Middle frontal gyrus (tissue), 1 donor: Measurements from ENCODE around the gene MRPL18.
"Not testable (repeated sequence)": the region's sequence is repeated elsewhere in the genome, so short reads cannot be mapped to it uniquely, and the experiment has no call there.

Experiments
- DNase-seq: peaks from one replicate; pipeline ENCODE4 v3.0.0-alpha.2; 2015; ENCODE audit warnings: low spot score; ENCODE audit errors: extremely low spot score

Gene MRPL18

GRCh38 chr6:159790149-159790955, at the start of gene MRPL18:
MRPL18 (plus strand) TSS chr6:159790467; CDS start chr6:159790588, 121 bp downstream.
- peak; percentile 96 for DNase-seq

GRCh38 chr6:159742165-159742564, 48.1 kb upstream of the MRPL18 start:
- DNase-seq, result no peak

- DNase-seq, result no peak
Observed at GRCh38 chr6:159745081-159745480, 45.2 kb upstream of the MRPL18 start.

- no peak for DNase-seq
Observed at GRCh38 chr6:159746759-159747158, 43.5 kb upstream of the MRPL18 start.

- not testable (repeated sequence) for DNase-seq
Observed at GRCh38 chr6:159748127-159748526, 42.1 kb upstream of the MRPL18 start.

- no peak for DNase-seq
Observed at GRCh38 chr6:159751448-159751847, 38.8 kb upstream of the MRPL18 start.

- no peak for DNase-seq
Observed at GRCh38 chr6:159753081-159753872, 37.0 kb upstream of the MRPL18 start.

GRCh38 chr6:159754401-159754800, 35.9 kb upstream of the MRPL18 start:
- DNase-seq, result no peak

- DNase-seq, result no peak
Observed at GRCh38 chr6:159754959-159755914, 35.0 kb upstream of the MRPL18 start.

GRCh38 chr6:159756508-159756907, 33.8 kb upstream of the MRPL18 start:
- DNase-seq, result no peak

- DNase-seq, result no peak
Observed at GRCh38 chr6:159758031-159759001, 32.0 kb upstream of the MRPL18 start.

GRCh38 chr6:159759645-159760044, 30.6 kb upstream of the MRPL18 start:
- no peak for DNase-seq

- DNase-seq, result no peak
Observed at GRCh38 chr6:159760602-159761057, 29.6 kb upstream of the MRPL18 start.

- no peak for DNase-seq
Observed at GRCh38 chr6:159761129-159761872, 29.0 kb upstream of the MRPL18 start.

- peak; percentile 97 for DNase-seq
Observed at GRCh38 chr6:159761873-159762680, 28.2 kb upstream of the MRPL18 start, which contains the start of gene ACAT2. ACAT2 (plus strand) TSS chr6:159762045; CDS start chr6:159762088, 43 bp downstream.

- no peak for DNase-seq
Observed at GRCh38 chr6:159762681-159763293, 27.5 kb upstream of the MRPL18 start.

GRCh38 chr6:159766906-159767305, 23.4 kb upstream of the MRPL18 start:
- no peak for DNase-seq

GRCh38 chr6:159769470-159769869, 20.8 kb upstream of the MRPL18 start:
- DNase-seq, result no peak
